SK-N-SH treated with all-trans-retinoic acid at 6 μM for 48 hours (cell line): ENCODE measurements around the gene CYP27B1.

ENCODE experiments used
- ATAC-seq: fragments of 200-7000 bp; cut with Tn5 transposase; 3 replicates; pipeline ENCODE4 v1.9.1; 2020; ENCODE audit warnings: mild to moderate bottlenecking, moderate library complexity
- ARNTL ChIP-seq: fragments of 450-650 bp; formaldehyde crosslinking; IDR thresholded peaks from 2 replicates; pipeline ENCODE4 v1.5.0; 2020; ENCODE audit warnings: low read depth, mild to moderate bottlenecking, moderate library complexity, borderline replicate concordance
- BACH2 ChIP-seq: fragments of 250-450 bp; sonication (Bioruptor Pico); IDR thresholded peaks from 2 replicates; pipeline ENCODE4 v1.9.0; 2021; ENCODE audit warnings: mild to moderate bottlenecking, borderline replicate concordance
- CSDC2 ChIP-seq: fragments of 250-450 bp; sonication (Bioruptor Pico); IDR thresholded peaks from 2 replicates; pipeline ENCODE4 v1.5.0; 2020; ENCODE audit warnings: mild to moderate bottlenecking, moderate library complexity
- GLIS3 ChIP-seq: fragments of 250-450 bp; sonication (Bioruptor Pico); IDR thresholded peaks from 2 replicates; pipeline ENCODE4 v1.5.0; 2020; ENCODE audit warnings: mild to moderate bottlenecking, moderate library complexity
- ISL1 ChIP-seq: fragments of 250-450 bp; sonication (Bioruptor Pico); IDR thresholded peaks from 2 replicates; pipeline ENCODE4 v2.1.2; 2022; ENCODE audit warnings: mild to moderate bottlenecking, moderate library complexity
- OSR1 ChIP-seq: fragments of 250-450 bp; sonication (Bioruptor Pico); IDR thresholded peaks from 2 replicates; pipeline ENCODE4 v1.8.0; 2022; ENCODE audit warnings: moderate library complexity, mild to moderate bottlenecking, inconsistent platforms
- PPARA ChIP-seq: fragments of 250-450 bp; sonication (Bioruptor Pico); IDR thresholded peaks from 2 replicates; pipeline ENCODE4 v1.5.0; 2020; ENCODE audit warnings: mild to moderate bottlenecking, borderline replicate concordance
- RARB ChIP-seq: fragments of 250-450 bp; sonication (Bioruptor Pico); IDR thresholded peaks from 2 replicates; pipeline ENCODE4 v1.8.0; 2021; ENCODE audit warnings: mild to moderate bottlenecking, moderate library complexity
- SNAI2 ChIP-seq: fragments of 250-450 bp; sonication (Bioruptor Pico); IDR thresholded peaks from 2 replicates; pipeline ENCODE4 v1.5.0; 2020; ENCODE audit warnings: mild to moderate bottlenecking, moderate library complexity
- TOX ChIP-seq: fragments of 250-450 bp; sonication (Bioruptor Pico); IDR thresholded peaks from 2 replicates; pipeline ENCODE4 v1.8.0; 2021; ENCODE audit warnings: mild to moderate bottlenecking, moderate library complexity, borderline replicate concordance
- ZC3H10 ChIP-seq: fragments of 250-450 bp; sonication (Bioruptor Pico); IDR thresholded peaks from 2 replicates; pipeline ENCODE4 v1.5.1; 2021; ENCODE audit warnings: mild to moderate bottlenecking, moderate library complexity
- ZFP3 ChIP-seq: fragments of 250-450 bp; sonication (Bioruptor Pico); IDR thresholded peaks from 2 replicates; pipeline ENCODE4 v1.5.0; 2020; ENCODE audit warnings: mild to moderate bottlenecking, moderate library complexity
- ZFP30 ChIP-seq: fragments of 450-650 bp; formaldehyde crosslinking; IDR thresholded peaks from 2 replicates; pipeline ENCODE4 v1.5.0; 2022; ENCODE audit warnings: mild to moderate bottlenecking, moderate library complexity
- ZNF565 ChIP-seq: fragments of 450-650 bp; formaldehyde crosslinking; conservative IDR thresholded peaks from 2 replicates; pipeline ENCODE4 v1.5.0; 2020; ENCODE audit warnings: low read depth, mild to moderate bottlenecking, moderate library complexity
- ZNF8 ChIP-seq: fragments of 450-650 bp; formaldehyde crosslinking; IDR thresholded peaks from 2 replicates; pipeline ENCODE4 v1.5.0; 2020; ENCODE audit warnings: mild to moderate bottlenecking, moderate library complexity
- TF ChIP-seq, protein P1 (sequence below): fragments of 250-450 bp; sonication (Bioruptor Pico); IDR thresholded peaks from 2 replicates; pipeline ENCODE4 v1.5.1; 2021; ENCODE audit warnings: mild to moderate bottlenecking, moderate library complexity
- TF ChIP-seq, protein P2 (sequence below): fragments of 250-450 bp; sonication (Bioruptor Pico); IDR thresholded peaks from 2 replicates; pipeline ENCODE4 v1.8.0; 2021; ENCODE audit warnings: low read depth, mild to moderate bottlenecking, moderate library complexity, borderline replicate concordance
- TF ChIP-seq, protein P3 (sequence below): fragments of 250-450 bp; sonication (Bioruptor Pico); IDR thresholded peaks from 2 replicates; pipeline ENCODE4 v1.8.0; 2020; ENCODE audit warnings: mild to moderate bottlenecking, moderate library complexity, borderline replicate concordance
- TF ChIP-seq, protein P4 (sequence below): fragments of 250-450 bp; sonication (Bioruptor Pico); IDR thresholded peaks from 2 replicates; pipeline ENCODE4 v1.5.1; 2020; ENCODE audit warnings: low read depth, mild to moderate bottlenecking, moderate library complexity

The CYP27B1 gene

DNA sequence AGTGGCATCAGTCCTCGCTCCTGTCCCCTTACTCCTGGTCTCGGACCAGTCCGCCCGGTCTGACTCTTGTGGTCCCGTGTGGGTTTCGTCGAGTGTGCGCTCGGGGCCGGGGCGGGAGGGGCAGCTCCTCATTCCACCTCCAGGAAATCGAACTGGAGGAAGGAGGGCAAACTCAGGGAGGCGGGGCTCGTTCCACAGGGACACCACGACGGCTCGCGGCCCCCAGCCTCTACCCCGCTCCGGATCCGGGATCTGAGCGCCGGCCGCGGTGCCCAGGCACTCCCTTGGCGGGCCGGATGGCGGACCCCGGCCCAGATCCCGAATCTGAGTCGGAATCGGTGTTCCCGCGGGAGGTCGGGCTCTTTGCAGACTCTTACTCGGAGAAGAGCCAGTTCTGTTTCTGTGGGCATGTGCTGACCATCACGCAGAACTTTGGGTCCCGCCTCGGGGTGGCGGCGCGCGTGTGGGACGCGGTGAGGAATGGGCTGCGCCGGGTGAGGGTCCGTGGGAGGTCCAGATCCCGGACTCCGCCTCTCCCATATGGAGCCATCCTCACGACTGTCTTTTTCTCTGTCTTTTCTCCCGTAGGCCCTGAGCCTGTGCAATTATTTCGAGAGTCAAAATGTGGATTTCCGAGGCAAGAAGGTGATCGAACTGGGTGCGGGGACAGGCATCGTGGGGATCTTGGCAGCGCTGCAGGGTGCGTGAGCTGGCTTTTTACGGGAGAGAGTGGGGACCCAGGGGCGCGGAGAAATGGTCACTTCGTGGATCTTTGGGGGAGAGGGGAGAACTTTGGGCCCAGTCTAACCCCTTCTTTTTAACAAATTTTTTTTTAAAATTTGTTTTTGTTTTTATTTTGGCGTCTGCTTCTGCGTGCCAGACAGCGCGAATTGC, 5.8 kb upstream of the CYP27B1 start, which contains the start of gene EEF1AKMT3:
TSS of gene EEF1AKMT3 (plus strand) at position 186 of the 894 bp plus-strand sequence. CDS start at position 297, 111 bp downstream.
- TF ChIP-seq TOX (no peak), ZC3H10 (CRISPR knock-in tag) (no peak), GLIS3 (CRISPR knock-in tag) (no peak), OSR1 (CRISPR knock-in tag) (no peak), SNAI2 (CRISPR knock-in tag) (no peak), ISL1 (CRISPR knock-in tag) (no peak), PPARA (CRISPR knock-in tag) (no peak), ZFP30 (no peak), CSDC2 (CRISPR knock-in tag) (no peak)
- TF ChIP-seq, protein P1, sequence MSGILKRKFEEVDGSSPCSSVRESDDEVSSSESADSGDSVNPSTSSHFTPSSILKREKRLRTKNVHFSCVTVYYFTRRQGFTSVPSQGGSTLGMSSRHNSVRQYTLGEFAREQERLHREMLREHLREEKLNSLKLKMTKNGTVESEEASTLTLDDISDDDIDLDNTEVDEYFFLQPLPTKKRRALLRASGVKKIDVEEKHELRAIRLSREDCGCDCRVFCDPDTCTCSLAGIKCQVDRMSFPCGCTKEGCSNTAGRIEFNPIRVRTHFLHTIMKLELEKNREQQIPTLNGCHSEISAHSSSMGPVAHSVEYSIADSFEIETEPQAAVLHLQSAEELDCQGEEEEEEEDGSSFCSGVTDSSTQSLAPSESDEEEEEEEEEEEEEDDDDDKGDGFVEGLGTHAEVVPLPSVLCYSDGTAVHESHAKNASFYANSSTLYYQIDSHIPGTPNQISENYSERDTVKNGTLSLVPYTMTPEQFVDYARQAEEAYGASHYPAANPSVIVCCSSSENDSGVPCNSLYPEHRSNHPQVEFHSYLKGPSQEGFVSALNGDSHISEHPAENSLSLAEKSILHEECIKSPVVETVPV (CRISPR knock-in tag) = no peak
- TF ChIP-seq, protein P2, sequence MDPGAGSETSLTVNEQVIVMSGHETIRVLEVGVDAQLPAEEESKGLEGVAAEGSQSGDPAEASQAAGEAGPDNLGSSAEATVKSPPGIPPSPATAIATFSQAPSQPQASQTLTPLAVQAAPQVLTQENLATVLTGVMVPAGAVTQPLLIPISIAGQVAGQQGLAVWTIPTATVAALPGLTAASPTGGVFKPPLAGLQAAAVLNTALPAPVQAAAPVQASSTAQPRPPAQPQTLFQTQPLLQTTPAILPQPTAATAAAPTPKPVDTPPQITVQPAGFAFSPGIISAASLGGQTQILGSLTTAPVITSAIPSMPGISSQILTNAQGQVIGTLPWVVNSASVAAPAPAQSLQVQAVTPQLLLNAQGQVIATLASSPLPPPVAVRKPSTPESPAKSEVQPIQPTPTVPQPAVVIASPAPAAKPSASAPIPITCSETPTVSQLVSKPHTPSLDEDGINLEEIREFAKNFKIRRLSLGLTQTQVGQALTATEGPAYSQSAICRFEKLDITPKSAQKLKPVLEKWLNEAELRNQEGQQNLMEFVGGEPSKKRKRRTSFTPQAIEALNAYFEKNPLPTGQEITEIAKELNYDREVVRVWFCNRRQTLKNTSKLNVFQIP = no peak

DNA sequence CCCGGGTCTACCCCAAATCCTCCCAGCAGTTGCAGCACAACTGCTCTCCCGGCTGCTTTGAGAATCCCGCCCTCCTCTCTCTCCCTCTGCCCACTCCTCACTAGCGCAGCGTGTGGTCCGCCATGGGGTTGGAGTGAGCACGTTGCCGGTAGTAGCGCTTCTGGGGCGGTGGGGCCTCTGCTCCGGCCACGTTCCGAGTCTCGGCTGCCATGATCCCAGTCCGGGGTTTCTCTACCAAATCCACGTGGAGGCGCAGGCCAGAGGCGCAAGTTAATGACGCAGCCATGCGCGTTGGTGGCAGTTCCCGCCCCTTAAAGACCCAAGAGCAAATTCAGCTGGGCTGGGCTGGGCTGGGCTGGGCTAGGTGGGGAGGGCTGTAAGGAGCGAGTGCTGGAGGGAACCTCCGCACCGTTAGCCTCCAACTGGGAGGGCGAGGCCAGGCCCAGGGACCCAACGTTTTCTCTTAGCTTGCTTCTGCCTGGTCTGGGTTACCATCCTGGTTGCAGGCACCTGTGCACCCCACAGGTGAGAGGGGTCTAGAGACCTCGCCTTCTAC, 5.1 kb upstream of the CYP27B1 start, which contains the start of gene METTL1:
TSS of gene METTL1 (minus strand) at position 233 of the 556 bp plus-strand sequence. CDS start at position 211, 22 bp downstream.
- no peak for TF ChIP-seq GLIS3 (CRISPR knock-in tag)
- TF ChIP-seq, protein P3, sequence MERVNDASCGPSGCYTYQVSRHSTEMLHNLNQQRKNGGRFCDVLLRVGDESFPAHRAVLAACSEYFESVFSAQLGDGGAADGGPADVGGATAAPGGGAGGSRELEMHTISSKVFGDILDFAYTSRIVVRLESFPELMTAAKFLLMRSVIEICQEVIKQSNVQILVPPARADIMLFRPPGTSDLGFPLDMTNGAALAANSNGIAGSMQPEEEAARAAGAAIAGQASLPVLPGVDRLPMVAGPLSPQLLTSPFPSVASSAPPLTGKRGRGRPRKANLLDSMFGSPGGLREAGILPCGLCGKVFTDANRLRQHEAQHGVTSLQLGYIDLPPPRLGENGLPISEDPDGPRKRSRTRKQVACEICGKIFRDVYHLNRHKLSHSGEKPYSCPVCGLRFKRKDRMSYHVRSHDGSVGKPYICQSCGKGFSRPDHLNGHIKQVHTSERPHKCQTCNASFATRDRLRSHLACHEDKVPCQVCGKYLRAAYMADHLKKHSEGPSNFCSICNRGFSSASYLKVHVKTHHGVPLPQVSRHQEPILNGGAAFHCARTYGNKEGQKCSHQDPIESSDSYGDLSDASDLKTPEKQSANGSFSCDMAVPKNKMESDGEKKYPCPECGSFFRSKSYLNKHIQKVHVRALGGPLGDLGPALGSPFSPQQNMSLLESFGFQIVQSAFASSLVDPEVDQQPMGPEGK (CRISPR knock-in tag) = 0 out of 2 replicates have a peak, but pooled peaks have one; percentile 19
- peak; percentile 92 for ATAC-seq

More for the DNA sequence above, 5.8 kb upstream of the CYP27B1 start, which contains the start of gene EEF1AKMT3:
- ATAC-seq = peak; percentile 76

DNA sequence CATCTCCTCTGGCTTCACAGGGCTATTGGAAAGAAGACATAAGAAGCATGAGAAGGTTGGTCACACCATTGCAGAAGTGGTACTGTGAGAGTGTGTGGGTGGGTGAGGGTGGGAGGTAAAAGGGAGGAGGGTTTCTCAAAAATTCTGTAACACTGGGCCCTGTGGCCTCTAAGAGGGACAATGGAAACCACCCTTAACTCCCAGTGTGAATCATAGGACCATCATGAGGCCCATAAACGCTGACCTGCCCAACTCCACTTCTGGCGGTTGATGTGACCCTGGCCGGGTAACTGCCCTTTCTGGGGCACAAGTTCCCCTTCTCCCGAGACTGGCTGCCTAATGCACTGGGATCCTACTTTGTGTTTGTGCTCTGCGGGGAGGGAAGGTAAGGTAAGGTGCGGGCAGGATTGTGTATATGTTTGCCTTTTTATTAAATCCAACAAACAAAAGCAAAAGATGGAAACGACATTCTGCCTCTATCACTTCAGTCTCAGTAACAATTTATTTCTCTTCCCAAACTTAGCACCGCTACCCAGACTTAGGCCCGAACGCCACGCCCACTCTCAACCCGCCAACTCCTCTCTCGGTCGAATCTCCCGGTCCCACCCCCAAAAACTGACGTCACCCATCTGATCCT, 4.5 kb upstream of the CYP27B1 start:
- ATAC-seq = peak; percentile 81
- TF ChIP-seq RARB (no peak), BACH2 (CRISPR knock-in tag) (no peak), TOX (no peak), ZNF565 (CRISPR knock-in tag) (no peak)

DNA sequence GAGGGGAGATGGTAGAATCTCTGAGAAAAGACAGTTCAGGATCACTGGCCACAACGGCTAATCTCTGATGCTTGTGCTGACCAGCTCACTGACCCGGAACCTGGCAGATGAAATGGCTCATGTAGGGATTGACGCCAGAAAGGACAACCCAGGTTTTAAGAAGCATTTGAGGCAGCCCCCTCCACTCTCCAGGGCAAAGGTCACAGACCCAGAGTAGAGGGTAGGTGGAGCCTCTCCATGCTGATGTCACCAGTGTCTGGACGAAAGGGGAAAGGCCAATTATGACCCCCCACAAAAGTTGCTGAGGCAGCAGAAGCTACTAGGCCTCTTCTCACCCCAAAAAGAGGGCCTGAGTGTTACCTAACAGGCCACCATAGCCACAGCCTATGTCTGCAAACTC, 3.9 kb upstream of the CYP27B1 start:
- TF ChIP-seq, protein P3 (CRISPR knock-in tag) = no peak
- TF ChIP-seq, protein P4, sequence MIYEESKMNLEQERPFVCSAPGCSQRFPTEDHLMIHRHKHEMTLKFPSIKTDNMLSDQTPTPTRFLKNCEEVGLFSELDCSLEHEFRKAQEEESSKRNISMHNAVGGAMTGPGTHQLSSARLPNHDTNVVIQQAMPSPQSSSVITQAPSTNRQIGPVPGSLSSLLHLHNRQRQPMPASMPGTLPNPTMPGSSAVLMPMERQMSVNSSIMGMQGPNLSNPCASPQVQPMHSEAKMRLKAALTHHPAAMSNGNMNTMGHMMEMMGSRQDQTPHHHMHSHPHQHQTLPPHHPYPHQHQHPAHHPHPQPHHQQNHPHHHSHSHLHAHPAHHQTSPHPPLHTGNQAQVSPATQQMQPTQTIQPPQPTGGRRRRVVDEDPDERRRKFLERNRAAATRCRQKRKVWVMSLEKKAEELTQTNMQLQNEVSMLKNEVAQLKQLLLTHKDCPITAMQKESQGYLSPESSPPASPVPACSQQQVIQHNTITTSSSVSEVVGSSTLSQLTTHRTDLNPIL (CRISPR knock-in tag) = no peak
- no peak for TF ChIP-seq ARNTL (CRISPR knock-in tag)
- TF ChIP-seq ZC3H10 (CRISPR knock-in tag) = no peak
- TF ChIP-seq SNAI2 (CRISPR knock-in tag) = no peak
- TF ChIP-seq ZFP3 (CRISPR knock-in tag) = no peak
- TF ChIP-seq ZNF8 (CRISPR knock-in tag) = no peak
- no peak for TF ChIP-seq GLIS3 (CRISPR knock-in tag)
- ATAC-seq = no peak
